DMS53 (cell line): ENCODE results near the gene SGSM1.
"Not testable (repeated sequence)": the region's sequence is repeated elsewhere in the genome, so short reads cannot be mapped to it uniquely, and the experiment has no call there.

Experiments
- DNase-seq: peaks from one replicate; lab custom pipeline; 2025; lab: John Stamatoyannopoulos, UW

SGSM1 gene

DNA sequence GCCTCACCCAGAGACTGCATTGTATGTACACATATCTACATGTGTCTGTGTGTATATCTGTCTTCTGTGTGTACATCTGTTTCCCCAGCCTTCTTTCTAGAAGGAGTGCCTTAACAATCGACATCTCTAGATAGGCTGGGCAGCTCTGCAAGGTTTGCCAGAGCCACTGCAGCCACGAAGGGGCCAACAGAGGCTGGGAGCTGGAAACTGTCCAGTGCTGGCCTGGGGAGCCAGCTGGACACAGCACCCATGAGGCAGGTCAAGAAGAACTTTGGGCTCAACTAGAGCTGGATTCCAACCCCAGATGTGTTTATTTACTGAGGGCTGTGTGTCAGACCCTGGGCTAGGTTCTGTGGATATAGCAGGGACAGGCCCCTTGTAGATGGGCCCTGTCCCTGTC is 3.3 kb downstream of the SGSM1 start:
- DNase-seq = no peak

DNA sequence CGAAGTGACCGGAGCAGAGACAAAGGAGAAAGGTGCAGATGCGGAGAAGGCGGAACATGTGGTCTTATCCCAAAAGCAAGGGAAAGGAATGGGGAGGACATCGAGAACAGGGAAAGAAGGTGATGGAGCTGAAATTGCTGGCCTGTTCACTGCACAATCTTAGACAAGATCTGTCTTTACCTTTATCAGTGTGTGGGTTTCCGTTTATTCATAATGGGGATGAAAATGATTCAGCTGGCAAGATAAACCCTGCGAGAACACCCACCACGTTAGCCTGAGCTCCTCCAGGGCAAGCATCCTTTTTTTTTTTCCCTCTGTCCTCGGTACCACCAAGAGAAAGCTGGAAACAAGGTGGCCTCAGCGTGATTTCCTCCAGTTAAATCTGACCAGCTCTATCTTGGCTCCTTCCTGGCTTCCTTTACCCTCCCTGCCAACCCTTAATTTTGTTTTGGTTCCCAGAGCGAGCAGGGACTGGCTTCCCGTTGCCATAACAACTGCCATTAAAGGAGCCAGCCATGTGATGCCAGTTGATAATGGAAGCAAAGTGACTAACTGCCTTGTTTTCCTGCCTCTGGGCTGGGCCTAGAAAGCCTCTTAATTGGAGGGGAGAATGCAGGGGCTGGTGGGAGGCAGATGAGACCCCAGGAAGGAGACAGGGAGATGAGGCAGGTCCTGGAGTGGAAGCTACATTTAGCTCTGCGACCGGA is 4.2 kb downstream of the SGSM1 start:
- DNase-seq = peak; percentile 7

DNA sequence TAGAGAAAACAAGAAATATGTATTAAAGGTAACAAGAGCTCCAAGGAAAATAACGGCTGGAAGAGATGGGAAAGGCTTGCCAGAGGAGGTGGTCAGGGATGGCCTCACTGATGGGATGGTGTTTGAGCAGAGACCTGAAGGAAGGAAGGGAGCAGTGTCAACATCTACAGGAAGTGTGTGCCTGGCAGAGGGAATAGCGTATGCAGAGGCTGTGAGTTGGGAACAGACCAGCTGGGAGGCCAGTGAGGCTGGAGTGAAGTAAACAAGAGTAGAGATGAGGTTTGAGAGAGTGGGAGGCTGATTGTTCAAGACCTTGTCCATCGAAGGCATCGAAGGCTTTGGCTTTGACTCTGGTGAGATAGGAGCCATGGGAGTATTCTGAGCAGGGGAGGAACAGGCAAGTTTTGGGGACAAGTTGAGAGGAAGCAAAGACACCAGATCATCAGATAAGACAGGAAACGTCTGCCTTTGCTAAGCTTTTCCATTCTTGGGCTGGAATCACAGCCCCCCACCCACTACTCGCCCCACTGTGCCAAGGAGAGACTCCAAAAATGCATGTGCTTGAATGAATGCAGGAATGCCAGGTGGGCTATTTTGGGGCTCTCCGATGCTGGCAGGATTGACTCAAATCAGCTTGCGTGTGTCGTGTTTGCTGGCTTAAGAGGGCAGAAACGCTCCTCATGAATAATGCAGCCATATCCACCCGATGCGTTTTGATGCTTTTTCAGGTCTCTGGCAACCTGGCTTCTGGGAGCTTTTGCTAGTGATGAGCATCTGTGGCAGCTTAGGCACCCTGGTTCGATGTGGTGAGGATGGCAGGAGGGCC is 7.2 kb downstream of the SGSM1 start:
- DNase-seq = no peak

DNA sequence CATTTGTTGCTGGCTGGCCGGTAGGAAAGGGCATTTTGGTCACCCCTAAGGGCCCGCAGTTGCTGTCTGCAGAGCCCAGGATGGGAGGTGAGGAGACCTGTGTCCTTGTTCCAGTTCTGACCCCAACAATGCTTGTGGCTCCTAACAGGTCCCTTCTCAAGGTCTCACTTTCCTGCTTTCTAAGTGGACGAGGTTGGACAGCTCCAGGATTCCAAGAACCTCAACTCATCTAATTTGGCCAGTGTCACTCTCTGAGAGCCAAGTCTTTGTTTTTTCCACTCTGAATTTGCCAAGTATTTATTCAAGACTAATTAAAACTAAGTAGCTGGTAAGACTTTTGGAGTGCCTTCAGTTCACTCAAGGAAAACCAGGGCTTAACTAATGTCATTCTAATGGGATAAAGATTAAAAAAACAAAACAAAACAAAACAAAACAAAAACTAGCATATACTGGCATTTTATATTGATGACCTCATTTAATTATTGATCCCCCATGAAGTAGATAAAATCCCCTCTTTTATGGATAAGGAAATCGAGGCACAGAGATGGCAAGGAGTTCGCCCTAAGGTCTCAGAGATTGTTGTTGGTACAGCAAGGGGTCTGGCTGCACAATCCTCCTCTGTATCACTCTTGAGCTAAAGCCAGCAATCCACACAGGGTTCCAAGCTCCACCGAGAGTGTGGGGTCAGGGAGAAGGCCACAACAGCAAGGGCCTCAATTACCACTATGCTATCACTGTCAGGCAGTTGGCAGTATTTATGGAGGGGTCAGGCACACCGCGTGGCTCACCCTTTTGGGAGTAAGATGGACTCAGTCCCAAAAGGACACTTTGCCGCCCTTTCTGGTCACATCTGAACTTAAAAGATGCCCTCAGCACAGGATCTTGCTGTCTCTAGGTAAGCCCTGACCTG is 8.1 kb downstream of the SGSM1 start:
- no peak for DNase-seq

DNA sequence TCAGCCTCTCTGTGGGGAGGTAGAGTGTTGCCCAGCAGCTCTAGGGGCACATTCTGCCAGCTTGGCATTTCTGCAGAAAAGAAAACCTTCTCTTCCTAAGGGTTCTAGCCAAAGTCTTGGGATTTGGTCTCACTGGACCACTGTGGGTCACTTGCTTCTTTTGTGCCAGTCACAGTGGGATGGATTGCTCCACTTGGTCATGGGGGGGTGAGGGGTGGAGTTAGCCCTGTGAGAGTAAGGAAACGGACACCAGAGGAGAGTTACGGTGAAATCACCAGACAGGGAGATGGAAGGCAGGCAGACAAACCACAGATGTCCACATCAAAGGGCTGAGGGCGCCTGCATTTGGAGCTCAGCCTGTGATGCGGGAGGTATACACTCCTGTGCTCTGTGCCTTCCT is 10.8 kb downstream of the SGSM1 start:
- DNase-seq = no peak

DNA sequence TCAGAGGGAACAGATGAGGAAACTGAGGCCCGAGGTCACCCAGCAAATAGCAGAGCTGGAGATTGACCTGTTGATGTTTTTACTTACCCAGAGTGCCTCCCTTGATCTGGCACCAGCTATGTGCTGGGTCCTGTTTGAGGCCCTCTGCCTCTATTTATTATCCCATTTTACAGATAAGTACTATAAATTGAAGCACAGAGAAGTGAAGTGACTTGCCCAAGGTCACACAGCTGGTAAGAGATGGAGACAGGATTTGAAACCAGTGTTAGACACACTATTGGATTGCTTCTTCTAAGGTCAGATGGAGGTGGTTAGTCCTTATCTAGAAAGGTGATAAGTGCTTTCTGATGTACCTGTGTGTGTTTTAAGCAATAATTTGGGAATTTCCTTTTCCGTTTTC is 13.5 kb downstream of the SGSM1 start:
- no peak for DNase-seq

DNA sequence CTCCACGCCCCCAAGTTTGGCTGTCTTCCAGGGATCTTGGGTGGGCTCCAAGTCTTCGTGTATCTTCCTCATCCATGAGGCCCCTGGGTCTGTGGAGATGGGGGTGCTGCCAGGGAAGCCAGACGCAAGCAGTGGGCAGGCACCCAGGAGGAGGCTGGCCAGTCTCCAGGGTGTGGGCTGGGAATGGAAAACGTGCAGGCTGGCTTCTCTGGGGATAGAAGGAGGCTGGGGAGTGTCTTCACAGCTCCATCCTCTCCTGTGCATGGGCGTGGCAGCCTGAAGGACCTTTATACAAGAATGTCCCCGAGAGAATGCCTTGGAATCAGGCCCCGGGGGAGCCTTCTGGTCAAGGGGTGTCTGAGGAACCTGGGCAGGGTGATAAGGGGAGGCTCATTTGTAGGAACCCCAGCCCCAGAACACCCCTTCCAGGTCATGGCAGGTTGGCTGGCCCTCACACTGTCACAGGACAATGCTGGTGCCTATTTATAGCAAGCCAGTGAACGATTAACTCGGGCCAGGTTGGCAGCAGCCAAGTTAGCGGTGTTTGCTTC is 14.0 kb downstream of the SGSM1 start:
- peak; percentile 61 for DNase-seq

DNA sequence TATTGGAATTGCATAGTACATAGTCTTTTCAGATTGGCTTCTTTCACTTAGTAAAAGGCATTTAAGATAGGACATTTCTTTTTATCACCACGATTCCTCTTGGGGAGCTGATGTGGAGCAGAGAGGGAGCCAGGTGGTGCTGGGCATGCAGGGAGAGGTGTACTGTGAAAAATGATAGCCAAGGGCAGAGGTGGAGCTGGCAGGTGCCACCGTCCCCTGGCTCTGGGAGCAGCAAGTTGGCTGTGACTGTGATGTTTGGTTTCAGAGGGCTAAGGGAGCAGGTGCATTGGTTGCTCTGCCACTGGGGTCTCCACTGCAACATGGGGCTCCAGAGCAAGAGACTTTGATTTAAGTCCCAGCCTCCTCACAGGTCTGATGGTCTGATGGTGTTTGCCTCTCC is 16.5 kb downstream of the SGSM1 start:
- peak; percentile 8 for DNase-seq

DNA sequence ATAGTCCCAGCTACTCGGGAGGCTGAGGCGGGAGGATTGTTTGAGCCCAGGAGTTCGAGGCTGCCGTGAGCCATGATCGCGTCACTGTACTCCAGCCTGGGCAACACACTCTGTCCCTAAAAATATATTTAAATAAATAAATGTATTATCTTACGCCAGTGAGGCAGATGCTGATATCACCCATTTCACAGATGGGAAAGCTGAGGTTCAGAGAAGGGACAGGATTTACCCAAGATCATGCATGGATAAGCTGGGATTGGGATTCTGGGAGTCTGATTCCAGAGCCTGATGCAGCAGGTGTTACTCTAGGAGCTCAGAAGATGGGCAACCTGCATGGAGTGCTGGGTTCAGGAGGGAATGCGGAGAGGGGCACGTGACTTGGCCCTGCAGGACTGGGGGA is 17.8 kb downstream of the SGSM1 start:
- DNase-seq = no peak

DNA sequence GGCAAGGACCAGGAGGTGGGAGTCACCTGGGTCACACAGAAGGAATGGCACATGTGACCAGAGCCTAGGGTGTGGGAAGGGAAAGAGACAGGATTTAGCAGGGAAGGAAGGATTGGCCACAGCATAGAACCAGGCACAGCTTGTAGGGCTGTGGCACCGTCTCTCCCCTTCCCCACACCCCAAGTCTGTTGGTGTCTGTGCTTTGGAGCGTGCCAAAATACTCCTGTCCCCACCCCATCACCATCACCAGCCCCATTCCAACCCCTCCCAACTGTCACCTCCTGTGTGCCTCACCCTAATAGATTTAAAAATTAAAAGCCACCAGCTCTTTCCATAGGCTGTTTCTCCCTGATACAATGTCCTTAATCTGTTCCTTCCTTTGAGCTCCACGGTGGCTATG is 18.2 kb downstream of the SGSM1 start:
- no peak for DNase-seq

DNA sequence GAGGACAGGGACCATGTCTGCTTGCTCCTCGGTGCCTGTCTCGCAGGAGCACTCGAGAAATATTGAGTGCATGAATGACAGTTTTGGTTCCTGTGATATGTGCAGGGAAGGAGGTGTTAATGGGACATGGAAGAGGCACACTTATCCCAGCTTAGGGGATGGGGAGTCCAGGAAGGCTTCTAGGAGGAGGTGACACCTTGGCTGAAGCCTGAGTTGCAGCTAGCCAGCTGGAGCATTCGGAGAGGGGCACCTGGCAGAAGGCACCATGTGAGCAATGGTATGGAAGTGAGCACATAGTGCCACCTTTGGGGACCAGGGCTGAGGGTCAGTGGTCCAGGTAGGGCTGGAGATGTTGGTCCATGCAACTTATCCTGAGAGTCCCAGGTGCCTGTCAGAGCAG is 18.9 kb downstream of the SGSM1 start:
- DNase-seq = no peak

DNA sequence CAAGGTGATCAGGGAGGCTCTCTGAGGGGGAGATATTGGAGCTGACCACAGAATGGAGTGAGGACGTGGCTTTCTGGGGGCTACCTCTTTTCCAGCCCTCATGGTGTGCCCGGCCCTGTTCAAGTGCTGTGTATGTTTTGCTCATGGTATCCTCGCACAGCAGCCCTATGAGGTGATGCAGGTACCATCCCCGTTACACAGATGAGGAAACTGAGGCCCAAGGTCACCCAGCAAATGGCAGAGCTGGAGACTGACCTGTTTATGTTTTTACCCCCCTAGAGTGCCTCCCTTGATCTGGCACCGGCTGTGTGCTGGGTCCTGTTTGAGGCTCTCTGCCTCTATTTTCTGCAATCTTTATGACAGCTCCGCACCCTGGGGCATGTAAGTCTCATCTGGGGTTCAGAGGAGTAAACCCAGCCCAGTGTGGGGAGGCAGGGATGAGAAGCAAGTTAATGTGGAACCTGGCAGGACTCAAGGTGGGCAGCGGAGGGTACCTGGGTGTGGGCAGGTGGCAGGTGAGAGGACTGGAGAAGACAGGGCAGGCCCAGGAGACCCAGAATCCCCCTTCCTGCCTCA is 20.8 kb downstream of the SGSM1 start:
- no peak for DNase-seq

DNA sequence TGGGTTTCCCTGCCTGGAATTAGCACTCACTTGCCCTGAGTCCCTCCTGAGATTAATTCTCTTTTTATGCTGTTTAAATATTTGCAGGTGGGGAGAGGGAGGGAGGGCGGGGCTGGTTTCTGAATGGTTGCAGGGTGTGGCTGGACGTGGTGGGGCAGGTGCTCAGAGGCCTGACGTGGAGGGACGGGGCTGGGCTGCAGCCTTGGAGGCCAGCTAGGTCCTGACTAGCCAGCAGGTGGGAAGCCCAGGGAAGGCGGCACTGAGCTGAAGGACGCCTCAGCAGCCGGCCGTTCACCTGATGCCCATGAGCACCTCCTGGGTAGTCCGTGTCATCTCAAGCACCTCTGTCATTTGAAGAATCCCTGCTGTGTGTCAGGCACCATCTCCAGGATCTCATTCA is 21.3 kb downstream of the SGSM1 start:
- DNase-seq = peak; percentile 74

DNA sequence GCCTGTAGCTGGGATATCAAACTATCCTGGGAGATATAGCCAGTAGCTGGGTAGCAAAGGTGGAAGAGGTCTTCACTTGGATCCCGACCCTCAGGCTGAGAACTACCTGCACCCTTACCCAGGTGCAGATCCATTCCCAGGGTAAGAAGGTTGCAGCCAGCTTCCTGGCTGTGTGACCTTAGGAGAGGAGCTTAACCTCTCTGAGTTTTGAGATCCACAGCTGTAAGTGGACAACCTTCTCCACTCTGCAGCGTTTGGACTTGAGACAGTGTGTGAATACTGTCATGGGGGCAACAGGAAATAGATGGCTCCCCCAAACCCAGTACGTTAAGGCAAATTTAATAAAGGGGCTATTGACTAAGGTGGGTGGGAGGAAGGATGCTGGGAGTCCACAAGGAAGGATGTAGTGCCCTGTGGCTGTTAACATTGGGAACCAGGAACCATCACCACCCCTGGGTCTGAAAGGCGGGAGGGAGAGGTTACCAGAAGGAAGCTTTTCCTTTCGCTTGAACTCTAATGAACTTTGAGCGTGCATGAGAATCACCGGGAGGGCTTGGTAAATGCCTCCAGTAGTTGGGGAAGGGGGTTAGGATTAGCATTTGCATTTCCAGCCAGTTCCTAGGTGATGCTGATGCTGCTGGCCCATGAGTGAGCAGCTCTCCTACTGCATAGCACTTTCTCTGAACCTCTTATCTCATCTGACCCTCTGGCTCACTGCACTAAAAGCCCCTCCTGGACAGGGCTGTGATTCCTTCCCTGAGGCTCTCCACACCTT is 24.4 kb downstream of the SGSM1 start:
- no peak for DNase-seq

DNA sequence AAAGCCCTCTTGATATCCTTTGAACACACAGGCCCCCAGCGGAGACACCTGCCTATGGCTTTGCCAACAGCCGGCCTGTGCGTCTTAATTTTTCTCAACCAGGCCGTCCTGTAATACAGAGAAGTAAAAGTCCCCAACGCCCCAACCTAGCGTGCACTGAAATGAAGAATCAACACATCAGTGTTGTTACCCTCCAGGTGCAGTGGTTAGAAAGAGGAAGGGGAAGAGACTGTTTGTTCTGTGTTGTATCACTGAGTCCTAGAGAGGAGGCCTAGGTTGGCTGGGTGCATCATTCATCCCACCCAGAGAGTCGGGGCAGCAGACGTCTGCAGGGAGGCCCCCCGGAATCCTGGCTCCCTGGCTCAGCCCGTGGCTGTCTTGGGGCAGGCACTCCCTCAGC is 25.7 kb downstream of the SGSM1 start:
- DNase-seq = no peak

DNA sequence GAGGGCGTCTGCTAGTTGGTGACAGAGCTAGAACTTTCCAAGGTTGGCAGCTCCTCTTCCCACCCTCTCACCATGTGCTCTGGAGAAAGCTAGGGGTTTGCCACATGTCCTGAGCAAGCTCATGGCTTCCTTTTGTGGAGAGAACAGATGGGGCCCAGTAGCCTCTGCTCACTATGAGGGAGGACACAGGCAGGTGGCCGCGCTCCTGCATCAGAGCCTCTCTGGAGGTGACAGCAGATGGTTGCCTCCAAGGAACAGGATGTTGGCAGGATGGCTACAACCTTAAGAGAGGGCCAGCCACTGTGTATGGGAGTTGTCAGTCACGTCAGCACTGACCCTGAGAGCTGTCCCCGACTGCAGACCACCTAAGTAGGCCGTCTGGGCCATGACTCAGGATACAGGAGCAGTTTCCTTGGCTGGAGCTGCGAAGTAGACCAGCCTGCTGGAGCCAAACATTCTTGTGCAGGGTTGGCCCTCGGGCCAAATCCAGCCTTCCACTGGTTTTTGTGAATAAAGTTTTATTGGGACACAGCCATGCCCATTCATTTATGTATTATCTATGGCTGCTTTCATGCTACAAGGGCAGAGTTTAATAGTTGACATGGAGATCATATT is 28.0 kb downstream of the SGSM1 start:
- no peak for DNase-seq

DNA sequence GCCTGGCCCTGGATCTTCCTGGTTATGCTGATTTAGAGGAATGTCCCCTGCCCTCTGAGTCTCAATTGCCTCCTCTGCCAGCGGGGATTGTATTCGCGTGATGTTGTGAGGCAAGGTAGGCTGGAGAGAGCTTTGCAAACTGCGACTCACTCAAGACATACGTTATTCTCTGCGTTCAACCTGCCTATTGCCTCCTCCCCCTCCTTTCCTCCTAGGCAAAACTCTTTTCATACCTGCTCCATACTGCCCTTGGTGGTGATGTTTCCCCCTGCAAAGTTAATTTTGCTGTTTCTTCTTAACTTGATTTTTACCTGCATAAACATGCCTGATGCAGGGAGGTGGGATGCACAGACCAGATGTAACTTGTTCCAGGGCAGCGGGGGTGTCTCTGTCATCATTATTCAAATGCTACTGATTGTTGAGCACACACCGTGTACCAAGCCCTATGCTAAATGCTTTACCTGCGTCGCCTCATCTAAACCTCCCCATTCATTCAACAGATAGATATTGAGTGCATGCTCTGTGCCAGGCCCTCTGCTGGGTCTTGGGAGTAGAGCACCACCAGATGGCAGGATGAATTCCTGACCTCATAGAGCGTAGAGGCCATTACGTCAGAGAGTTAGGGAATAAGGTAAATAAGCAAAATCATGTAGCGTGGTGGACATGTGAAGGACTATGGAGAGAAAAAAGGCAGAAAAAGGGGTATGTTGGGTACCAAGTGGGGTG is 29.0 kb downstream of the SGSM1 start:
- peak; percentile 79 for DNase-seq

DNA sequence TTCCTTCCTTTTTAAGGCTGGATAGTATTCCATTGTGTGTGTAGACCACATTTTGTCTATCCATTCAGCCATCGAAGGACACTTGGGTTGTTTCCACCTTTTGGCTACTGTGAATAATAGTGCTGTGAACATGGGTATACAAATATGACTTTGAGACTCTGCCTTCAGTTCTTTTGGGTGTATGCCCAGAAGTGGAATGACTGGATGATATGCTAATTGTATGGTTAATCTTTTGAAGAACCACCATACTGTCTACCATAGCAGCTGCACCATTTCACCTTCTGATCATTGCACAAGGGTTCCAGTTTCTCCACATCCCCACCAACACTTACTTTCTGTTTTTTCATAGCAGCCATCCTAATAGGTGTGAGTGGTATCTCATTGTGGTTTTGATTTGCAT is 30.3 kb downstream of the SGSM1 start:
- no peak for DNase-seq

DNA sequence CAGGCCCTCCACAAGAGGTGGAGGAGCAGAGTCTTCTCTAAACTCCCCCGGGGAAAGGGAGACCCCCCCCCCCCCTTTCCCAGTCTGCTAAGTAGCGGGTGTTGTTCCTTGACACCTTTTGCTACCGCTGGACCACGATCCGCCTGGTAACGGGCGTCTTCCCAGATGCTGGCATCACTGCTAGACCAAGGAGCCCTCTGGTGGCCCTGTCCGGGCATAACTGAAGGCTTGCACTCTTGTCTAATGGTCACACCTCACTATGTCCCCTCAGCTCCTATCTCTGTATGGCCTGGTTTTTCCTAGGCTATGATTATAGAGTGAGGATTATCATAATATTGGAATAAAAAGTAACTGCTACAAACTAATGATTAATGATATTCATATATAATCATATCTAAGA is 31.5 kb downstream of the SGSM1 start:
- DNase-seq = not testable (repeated sequence)

DNA sequence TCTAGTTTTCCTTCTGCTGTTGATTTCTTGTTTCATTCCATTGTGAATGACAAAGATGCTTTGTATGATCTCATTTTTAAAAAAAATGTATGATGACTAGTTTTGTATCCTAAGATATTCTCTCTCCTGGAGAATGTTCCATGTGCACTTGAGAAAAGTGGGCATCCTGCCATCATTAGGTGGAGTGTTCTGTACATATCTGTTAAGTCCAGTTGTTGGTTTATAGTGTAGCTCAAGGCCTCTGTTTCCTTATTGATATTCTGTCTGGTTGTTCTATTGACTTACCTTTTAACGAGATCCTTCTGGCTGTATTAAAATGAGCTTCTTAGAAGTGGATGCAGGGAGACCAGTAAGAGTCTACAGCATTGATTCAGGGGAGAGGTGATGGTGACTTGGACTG is 35.2 kb downstream of the SGSM1 start:
- DNase-seq = peak; percentile 13
